ENCODE results near the gene SLC49A3. TPM values are rescaled to one million over a fixed set of nuclear protein-coding genes. Genes with fewer than 3 reads are reported as not detected.

SLC49A3 gene
- total RNA-seq, 1 experiment from 2014 or later, result 6.9 TPM

- Histone ChIP-seq H3K14ac (ENCODE audit: insufficient read depth, low read length) (no peak overlapping the region; the same call in 1 of the 2 replicates), H3K23me2 (ENCODE audit: insufficient read length, low read depth, low read length, poor library complexity, severe bottlenecking) (no peaks in the 10 kb centered on the region), H3K79me2 (ENCODE audit: insufficient read depth, low read length) (no peaks in the 10 kb centered on the region), H4K91ac (ENCODE audit: insufficient read length, low read depth, low read length) (no peak overlapping the region), H3K56ac (ENCODE audit: insufficient read length, low read depth, low read length) (no peak overlapping the region), H2BK12ac (ENCODE audit: insufficient read length, low read depth, low read length) (no peak overlapping the region), H2BK15ac (ENCODE audit: low read depth, low read length) (no peak overlapping the region), H4K8ac (replicated peaks; ENCODE audit: insufficient read length, low read depth, low read length) (no peak overlapping the region), H3K23ac (ENCODE audit: insufficient read length, low read depth, low read length) (no peak overlapping the region), H3K9ac (ENCODE audit: extremely low read depth, insufficient read length, low read length) (no peak overlapping the region), H3T11ph (ENCODE audit: low read length) (no peak overlapping the region), H3K18ac (ENCODE audit: insufficient read length, low read depth, low read length) (no peak overlapping the region), H3K4me1 (ENCODE audit: insufficient read depth, low read length) (no peaks in the 10 kb centered on the region), H2AK5ac (ENCODE audit: insufficient read length, low read length) (no peak overlapping the region), H3K27ac (ENCODE audit: insufficient read length, low read depth, low read length) (no peak overlapping the region), H4K5ac (ENCODE audit: insufficient read length, low read depth, low read length) (no peak overlapping the region), H2BK5ac (ENCODE audit: insufficient read length, low read length) (no peak overlapping the region), H3K4me2 (ENCODE audit: insufficient read depth, insufficient read length, low read length) (no peak overlapping the region), H3K4ac (ENCODE audit: low read depth, low read length) (no peak overlapping the region), H3K79me1 (ENCODE audit: insufficient read depth, low read depth, low read length, poor library complexity, severe bottlenecking) (no peaks in the 10 kb centered on the region), H2BK20ac (ENCODE audit: low read depth, low read length, poor library complexity, severe bottlenecking) (no peak overlapping the region), H2AFZ (ENCODE audit: low read length) (no peak overlapping the region), H3K9me3 (ENCODE audit: control insufficient read depth, low read depth, low read length) (no peaks in the 10 kb centered on the region), H2BK120ac (ENCODE audit: low read depth, low read length, poor library complexity, severe bottlenecking) (no peak overlapping the region), H4K20me1 (ENCODE audit: control insufficient read depth, insufficient read depth, insufficient read length) (no peaks in the 10 kb centered on the region), H3K27me3 (ENCODE audit: insufficient read depth, low read length) (no peaks in the 10 kb centered on the region)
- Mint-ChIP-seq H3K9me3 (no peaks in the 10 kb centered on the region; a peak in 1 of 5 replicates), H3K27ac (no peak overlapping the region), H3K4me1 (peaks cover 0 to 6% of the 10 kb centered on the region in 2 experiments; a peak in 2 of 4 replicates), H3K4me3 (no peak overlapping the region), H3K27me3 (ENCODE audit: low read depth) (no peaks in the 10 kb centered on the region; the same call in none of the 2 replicates), H3K36me3 (ENCODE audit: insufficient read depth in 1 of 3, low read depth in 3 of 3) (no peaks in the 10 kb centered on the region; a peak in 1 of 7 replicates)
- no CpG with 5 or more reads among the region's 17 CpGs for WGBS (ENCODE audit: extremely low coverage, insufficient read length, low lambda C conversion rate)
- no peak for TF ChIP-seq CTCF (conservative IDR thresholded peaks at IDR 0.05)
- DNase-seq, result no peak
Observed at GRCh38 chr4:654503-654845, 34.5 kb downstream of the SLC49A3 start.
